Measurements from ENCODE around the gene VKORC1L1.
A peak's percentile ranks its signal among the peaks of the same experiment; 100 is the strongest.
"Not testable (repeated sequence)": the region's sequence is repeated elsewhere in the genome, so short reads cannot be mapped to it uniquely, and the experiment has no call there.

The VKORC1L1 gene

DNA sequence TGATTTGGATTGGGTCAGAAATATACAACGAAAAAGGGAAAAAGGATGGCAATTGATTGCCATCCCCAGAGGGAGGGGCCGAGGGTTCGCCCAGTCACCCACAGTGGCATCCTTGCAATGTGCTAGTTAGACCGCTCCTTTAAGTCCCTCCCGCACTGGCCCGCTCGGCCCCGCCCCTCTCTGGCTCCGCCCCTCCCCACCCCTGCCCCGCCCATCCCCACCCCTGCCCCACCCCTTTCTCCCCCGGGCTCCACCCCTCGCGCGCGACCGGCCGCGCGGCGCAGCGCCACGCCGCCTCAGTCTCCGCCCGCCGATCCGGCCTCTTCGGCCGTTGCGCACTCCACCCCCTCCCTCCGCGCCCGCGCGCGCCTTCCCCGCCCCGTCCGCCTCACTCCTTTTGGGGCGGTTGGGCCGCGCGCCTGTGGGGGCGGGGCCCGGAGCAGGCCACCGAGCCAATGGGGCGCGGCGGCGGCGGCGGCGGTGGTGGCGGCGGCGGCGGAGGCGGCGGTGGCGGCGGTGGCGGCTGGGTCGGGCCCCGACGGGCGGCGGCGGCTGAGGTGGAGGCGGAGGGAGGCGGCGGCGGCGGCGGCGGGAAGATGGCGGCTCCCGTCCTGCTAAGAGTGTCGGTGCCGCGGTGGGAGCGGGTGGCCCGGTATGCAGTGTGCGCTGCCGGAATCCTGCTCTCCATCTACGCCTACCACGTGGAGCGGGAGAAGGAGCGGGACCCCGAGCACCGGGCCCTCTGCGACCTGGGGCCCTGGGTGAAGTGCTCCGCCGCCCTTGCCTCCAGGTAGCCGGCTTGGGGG, at the start of gene VKORC1L1:
TSS of gene VKORC1L1 (plus strand) at position 299 of the 806 bp plus-strand sequence. CDS start at position 597, 298 bp downstream.
- DNase-seq: peak; percentile 74
- in situ Hi-C loops (cut with MboI; ENCODE audit: low pct_unique_long_range_greater_than_20kb, low sequenced_read_pairs): no loop called here

DNA sequence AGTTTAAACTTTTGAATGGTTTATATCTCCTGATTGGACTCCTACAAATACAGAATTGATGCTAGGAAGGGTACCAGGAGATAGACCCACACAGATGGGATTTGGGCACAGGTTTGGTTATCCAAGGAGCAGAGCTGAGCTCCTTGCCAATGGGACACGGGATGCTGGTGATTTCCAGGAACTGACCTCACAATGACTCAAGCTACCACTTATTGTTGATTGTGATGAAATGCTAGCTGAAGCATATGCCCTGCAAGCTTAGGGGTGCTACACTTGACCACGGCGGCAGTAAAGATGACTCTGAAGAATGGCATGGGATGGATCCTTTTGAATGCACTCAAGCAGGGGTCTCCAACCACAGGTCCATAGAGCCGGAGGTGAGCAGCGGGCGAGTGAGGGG, 45.5 kb upstream of the VKORC1L1 start:
- DNase-seq: no peak
- in situ Hi-C loops (cut with MboI; ENCODE audit: low pct_unique_long_range_greater_than_20kb, low sequenced_read_pairs): no loop called here

- DNase-seq: peak; percentile 21
- in situ Hi-C loops (cut with MboI; ENCODE audit: low pct_unique_long_range_greater_than_20kb, low sequenced_read_pairs): no loop called here
These were observed 40.6 kb upstream of the VKORC1L1 start for GRCh38 chr7:65832281-65832680.

DNA sequence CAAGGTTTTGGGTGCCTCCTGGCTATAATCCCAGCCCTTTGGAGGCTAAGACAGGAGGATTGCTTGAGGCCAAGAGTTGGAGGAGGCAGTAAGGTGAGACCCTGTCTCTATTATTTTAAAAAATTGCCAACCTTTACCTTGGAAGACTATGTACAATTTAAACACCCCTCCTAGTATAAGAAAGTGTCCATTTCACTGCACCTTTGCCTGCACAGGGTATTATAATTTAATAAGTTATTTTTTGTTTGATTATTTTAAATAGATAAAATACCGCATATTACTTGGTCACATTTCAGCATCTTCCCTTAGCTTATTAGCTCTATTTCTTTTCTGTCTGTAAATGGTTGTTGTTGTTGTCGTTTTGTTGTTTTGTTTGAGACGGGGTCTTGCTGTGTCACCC, 36.2 kb upstream of the VKORC1L1 start:
- in situ Hi-C loops (cut with MboI; ENCODE audit: low pct_unique_long_range_greater_than_20kb, low sequenced_read_pairs); DNase-seq: not testable (repeated sequence)

DNA sequence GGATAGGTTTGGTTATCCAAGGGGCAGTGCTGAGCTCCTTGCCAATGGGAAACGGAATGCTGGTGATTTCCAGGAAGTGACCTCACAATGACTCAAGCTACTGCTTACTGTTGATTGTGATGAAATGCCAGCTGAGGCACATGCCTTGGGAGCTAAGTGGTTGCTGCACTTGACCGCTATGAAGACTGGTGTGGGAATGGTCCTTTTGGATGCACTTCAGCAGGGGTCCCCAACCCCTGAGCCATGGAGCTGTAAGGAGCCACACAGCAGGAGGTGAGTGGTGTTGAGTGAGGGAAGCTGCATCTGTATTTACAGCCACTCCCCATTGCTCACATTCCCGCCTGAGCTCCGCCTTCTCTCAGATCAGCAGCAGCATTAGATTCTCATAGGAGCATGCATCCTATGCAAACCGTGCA, 35.3 kb upstream of the VKORC1L1 start:
- in situ Hi-C loops (cut with MboI; ENCODE audit: low pct_unique_long_range_greater_than_20kb, low sequenced_read_pairs); DNase-seq: not testable (repeated sequence)

- in situ Hi-C loops (cut with MboI; ENCODE audit: low pct_unique_long_range_greater_than_20kb, low sequenced_read_pairs): no loop called here
- DNase-seq: no peak
These were observed 33.0 kb upstream of the VKORC1L1 start for GRCh38 chr7:65839846-65840245.

GRCh38 chr7:65840446-65840845, 32.4 kb upstream of the VKORC1L1 start:
- DNase-seq: no peak
- in situ Hi-C loops (cut with MboI; ENCODE audit: low pct_unique_long_range_greater_than_20kb, low sequenced_read_pairs): no loop called here

GRCh38 chr7:65843616-65844015, 29.3 kb upstream of the VKORC1L1 start:
- DNase-seq; in situ Hi-C loops (cut with MboI; ENCODE audit: low pct_unique_long_range_greater_than_20kb, low sequenced_read_pairs): not testable (repeated sequence)

DNA sequence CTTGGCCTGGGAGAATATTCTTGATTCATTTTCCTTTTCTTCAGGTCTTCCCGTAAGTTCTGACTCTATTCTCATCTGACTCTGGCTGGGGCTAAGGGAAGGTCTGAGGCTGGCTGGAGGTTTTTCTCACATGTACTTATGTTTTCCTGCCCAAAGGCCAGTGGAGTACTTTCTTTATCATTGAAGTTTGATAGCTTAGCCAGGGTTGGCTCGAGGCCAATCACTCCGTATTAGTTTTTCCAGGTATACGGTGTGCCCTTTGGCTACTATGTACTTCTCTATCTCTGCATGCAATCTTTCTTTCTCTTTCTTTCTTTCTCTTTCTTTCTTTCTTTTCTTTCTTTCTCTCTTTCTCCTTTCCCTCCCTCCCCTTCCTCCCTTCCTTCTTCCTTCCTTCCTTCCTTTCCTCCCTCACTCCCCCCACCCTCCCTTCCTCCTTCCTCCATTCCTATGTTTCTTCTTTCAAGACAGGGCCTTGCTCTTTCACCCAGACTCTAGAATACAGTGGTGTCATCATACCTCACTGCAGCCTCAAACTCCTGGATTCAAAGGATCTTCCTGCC, 26.8 kb upstream of the VKORC1L1 start:
- in situ Hi-C loops (cut with MboI; ENCODE audit: low pct_unique_long_range_greater_than_20kb, low sequenced_read_pairs): no loop called here
- DNase-seq: no peak

- in situ Hi-C loops (cut with MboI; ENCODE audit: low pct_unique_long_range_greater_than_20kb, low sequenced_read_pairs): not testable (repeated sequence)
These were observed 19.4 kb upstream of the VKORC1L1 start for GRCh38 chr7:65853426-65853825.

GRCh38 chr7:65853892-65854291, 19.0 kb upstream of the VKORC1L1 start:
- DNase-seq; in situ Hi-C loops (cut with MboI; ENCODE audit: low pct_unique_long_range_greater_than_20kb, low sequenced_read_pairs): not testable (repeated sequence)

More at GRCh38 chr7:65853426-65853825, 19.4 kb upstream of the VKORC1L1 start:
- not testable (repeated sequence) for DNase-seq

DNA sequence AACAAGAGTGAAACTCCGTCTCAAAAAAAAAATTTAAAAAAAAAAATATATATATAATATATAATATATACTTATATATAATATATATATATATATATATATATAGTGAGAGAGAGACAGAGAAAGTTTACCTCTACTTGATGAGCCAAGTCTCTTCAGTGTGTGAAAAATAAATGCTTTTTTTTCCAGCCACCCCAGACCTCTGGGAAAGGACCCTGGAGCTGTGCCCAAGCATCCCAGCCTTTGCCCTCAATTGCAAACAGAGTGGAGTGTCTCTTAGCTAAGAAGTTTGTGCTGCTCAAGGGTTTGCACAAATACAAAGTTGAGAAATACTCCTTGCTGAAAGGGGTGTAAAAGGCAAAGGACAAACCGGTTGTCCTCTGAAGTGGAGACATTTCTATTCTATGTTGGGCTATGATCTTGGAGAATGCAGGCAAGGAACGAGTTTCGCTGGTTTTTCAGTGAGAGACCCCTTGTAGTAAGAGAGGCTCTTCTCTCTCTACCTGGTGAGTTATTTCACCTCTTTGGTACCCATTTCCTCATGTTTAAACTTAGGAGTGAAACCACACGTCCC, 15.5 kb upstream of the VKORC1L1 start:
- DNase-seq; in situ Hi-C loops (cut with MboI; ENCODE audit: low pct_unique_long_range_greater_than_20kb, low sequenced_read_pairs): not testable (repeated sequence)

GRCh38 chr7:65858660-65859059, 14.2 kb upstream of the VKORC1L1 start:
- in situ Hi-C loops (cut with MboI; ENCODE audit: low pct_unique_long_range_greater_than_20kb, low sequenced_read_pairs); DNase-seq: not testable (repeated sequence)

- DNase-seq; in situ Hi-C loops (cut with MboI; ENCODE audit: low pct_unique_long_range_greater_than_20kb, low sequenced_read_pairs): not testable (repeated sequence)
These were observed 6.6 kb upstream of the VKORC1L1 start for GRCh38 chr7:65866244-65866643.

DNA sequence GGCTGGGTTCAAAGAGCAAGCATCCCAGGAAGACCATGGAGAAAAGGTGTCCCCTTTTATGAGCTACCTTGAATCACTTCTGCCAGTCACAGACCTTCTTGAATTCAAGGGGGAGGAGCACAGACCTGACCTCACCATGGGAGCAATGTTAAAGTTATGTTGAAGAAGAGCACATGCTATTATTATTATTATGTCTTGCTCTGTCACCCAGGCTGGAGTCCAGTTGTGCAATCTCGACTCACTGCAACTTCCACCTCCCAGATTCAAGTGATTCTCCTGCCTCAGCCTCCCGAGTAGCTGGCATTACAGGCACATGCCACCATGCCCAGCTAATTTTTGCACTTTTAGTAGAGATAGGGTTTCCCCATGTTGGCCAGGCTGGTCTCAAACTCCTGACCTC, 5.2 kb upstream of the VKORC1L1 start:
- DNase-seq; in situ Hi-C loops (cut with MboI; ENCODE audit: low pct_unique_long_range_greater_than_20kb, low sequenced_read_pairs): not testable (repeated sequence)

DNA sequence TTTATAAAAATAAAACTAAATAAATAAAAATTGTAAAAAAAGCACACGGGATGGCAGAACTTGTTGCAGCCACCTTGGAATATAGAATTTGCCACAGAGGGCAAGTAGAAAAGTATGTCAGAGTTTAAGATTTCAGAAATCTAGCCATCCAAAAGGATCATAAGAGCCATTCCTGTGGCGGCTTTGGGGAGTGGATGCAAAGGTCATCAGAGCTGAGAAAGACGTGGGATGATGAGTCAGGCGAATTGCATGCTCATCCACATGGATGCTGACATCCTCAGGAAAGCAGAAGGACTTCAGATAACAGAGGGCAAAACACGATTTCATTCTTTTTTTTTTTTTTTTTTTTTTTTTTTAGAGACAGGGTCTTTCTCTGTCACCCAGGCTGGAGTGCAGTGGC, 3.6 kb upstream of the VKORC1L1 start:
- in situ Hi-C loops (cut with MboI; ENCODE audit: low pct_unique_long_range_greater_than_20kb, low sequenced_read_pairs); DNase-seq: not testable (repeated sequence)

DNA sequence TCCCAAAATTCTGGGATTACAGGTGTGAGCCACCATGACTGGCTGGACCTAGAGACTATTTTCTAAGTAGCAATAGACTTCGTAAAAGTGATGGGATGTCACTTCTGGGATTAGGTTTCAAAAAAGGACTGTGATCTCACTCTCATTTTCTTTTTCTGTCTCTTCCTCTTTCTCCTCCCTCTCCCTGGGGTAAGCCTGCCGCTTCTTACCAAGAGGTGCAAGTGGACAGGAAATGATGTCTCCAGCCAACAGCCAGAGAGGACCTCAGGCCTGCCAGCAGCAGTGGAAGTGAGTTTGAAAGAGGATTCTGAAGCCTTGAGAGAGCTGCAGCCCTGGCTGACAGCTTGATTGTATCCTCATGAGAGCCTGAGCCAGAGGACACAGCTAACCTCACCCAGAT, 1.4 kb upstream of the VKORC1L1 start:
- in situ Hi-C loops (cut with MboI; ENCODE audit: low pct_unique_long_range_greater_than_20kb, low sequenced_read_pairs): not testable (repeated sequence)
- peak; percentile 67 for DNase-seq

DNA sequence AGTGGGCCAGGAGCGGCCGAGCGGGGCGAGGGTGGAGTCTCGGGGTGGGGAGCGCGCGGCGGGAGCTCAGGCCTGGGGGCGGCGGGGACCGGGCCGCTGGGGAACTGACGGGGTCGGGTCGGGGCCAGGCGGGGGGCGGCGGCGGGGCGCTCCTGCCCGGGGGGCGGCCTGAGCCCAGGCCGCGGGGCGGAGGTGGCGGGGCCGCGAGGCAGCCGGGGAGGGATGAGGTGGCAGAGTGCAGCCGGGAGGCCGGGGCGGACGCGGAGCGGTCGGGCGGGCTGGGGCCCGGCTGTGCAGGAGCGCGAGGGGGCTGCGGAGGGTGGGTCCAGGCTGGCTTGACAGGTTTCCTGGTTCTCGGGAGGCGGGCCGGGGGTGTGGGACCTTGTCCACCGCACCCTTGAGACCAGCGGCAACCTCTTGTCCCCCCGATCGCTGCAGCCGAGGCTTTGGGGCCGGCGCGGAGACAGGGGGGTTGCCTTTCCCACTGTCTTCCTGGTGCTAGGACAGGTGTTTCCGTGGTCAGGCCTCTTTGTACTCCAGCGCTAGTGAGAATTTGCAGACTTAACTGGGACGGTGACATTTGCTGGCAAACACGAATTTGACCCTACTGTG, 814 bp downstream of the VKORC1L1 start:
- peak; percentile 19 for DNase-seq
- in situ Hi-C loops (cut with MboI; ENCODE audit: low pct_unique_long_range_greater_than_20kb, low sequenced_read_pairs): not testable (repeated sequence)

DNA sequence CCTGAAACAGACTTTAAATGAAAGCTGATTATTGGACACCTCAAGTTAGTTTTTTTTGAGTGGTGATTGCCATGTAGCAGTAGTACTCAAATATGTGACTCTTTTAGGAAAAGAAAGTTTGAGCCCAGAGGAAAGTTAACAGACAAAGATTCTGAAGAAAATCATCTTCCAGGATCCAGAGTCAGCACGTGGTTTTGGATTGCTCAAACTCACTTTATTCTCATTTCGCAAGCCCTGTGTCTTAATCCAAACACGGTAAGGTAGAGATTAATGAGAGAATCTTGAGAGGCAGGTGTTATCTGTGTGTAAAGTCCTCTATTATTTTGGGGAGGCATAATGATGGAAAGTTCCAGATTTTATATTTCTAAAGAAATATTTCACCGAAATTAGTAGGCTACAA, 2.8 kb downstream of the VKORC1L1 start:
- in situ Hi-C loops (cut with MboI; ENCODE audit: low pct_unique_long_range_greater_than_20kb, low sequenced_read_pairs): not testable (repeated sequence)

More for the DNA sequence above, 2.8 kb downstream of the VKORC1L1 start:
- not testable (repeated sequence) for DNase-seq
